CD4-positive, alpha-beta T cell treated with Interleukin-15 for 4 hours (primary cell): ENCODE results near the gene TOB1.
A peak's percentile ranks its signal among the peaks of the same experiment; 100 is the strongest.
"Not testable (repeated sequence)": the region's sequence is repeated elsewhere in the genome, so short reads cannot be mapped to it uniquely, and the experiment has no call there.

Experiments
- DNase-seq: peaks from one replicate; pipeline ENCODE4 v3.0.0-alpha.2; 2020; ENCODE audit warnings: low spot score

Gene TOB1

GRCh38 chr17:50898369-50899004, 32.3 kb upstream of the TOB1 start:
- DNase-seq = no peak

- not testable (repeated sequence) for DNase-seq
Observed at GRCh38 chr17:50894513-50894912, 28.4 kb upstream of the TOB1 start.

- no peak for DNase-seq
Observed at GRCh38 chr17:50893183-50893993, 27.2 kb upstream of the TOB1 start.

- no peak for DNase-seq
Observed at GRCh38 chr17:50892101-50892776, 26.1 kb upstream of the TOB1 start.

GRCh38 chr17:50891577-50891989, 25.4 kb upstream of the TOB1 start:
- no peak for DNase-seq

GRCh38 chr17:50890675-50891516, 24.7 kb upstream of the TOB1 start:
- no peak for DNase-seq

- DNase-seq = no peak
Observed at GRCh38 chr17:50889528-50890118, 23.5 kb upstream of the TOB1 start.

- DNase-seq = no peak
Observed at GRCh38 chr17:50887705-50888245, 21.6 kb upstream of the TOB1 start.

GRCh38 chr17:50884439-50885311, 18.5 kb upstream of the TOB1 start:
- no peak for DNase-seq

GRCh38 chr17:50883850-50884438, 17.8 kb upstream of the TOB1 start:
- no peak for DNase-seq

GRCh38 chr17:50882851-50883250, 16.7 kb upstream of the TOB1 start:
- no peak for DNase-seq

GRCh38 chr17:50881182-50881581, 15.0 kb upstream of the TOB1 start:
- DNase-seq = no peak

- no peak for DNase-seq
Observed at GRCh38 chr17:50879086-50879485, 12.9 kb upstream of the TOB1 start.

- no peak for DNase-seq
Observed at GRCh38 chr17:50877838-50878237, 11.7 kb upstream of the TOB1 start.

GRCh38 chr17:50877042-50877441, 10.9 kb upstream of the TOB1 start:
- not testable (repeated sequence) for DNase-seq

GRCh38 chr17:50875074-50875473, 8.9 kb upstream of the TOB1 start:
- DNase-seq = no peak

GRCh38 chr17:50872710-50873424, 6.7 kb upstream of the TOB1 start:
- DNase-seq = peak; percentile 68

- DNase-seq = no peak
Observed at GRCh38 chr17:50871898-50872297, 5.7 kb upstream of the TOB1 start.

GRCh38 chr17:50871364-50871763, 5.2 kb upstream of the TOB1 start:
- peak; percentile 70 for DNase-seq
